NCI-H510A treated with DMSO at 0.1 percent for 48 hours (cell line): ENCODE data around the gene ZNF346.
"Not testable (repeated sequence)": the region's sequence is repeated elsewhere in the genome, so short reads cannot be mapped to it uniquely, and the experiment has no call there.

Source experiments
- DNase-seq: peaks from one replicate; lab custom pipeline; 2025; lab: John Stamatoyannopoulos, UW

Gene ZNF346

GRCh38 chr5:177010153-177010552 is 12.3 kb upstream of the ZNF346 start:
- DNase-seq = no peak

- DNase-seq = no peak
Observed at GRCh38 chr5:177015156-177015555, 7.3 kb upstream of the ZNF346 start.

GRCh38 chr5:177018341-177018740 is 4.2 kb upstream of the ZNF346 start:
- DNase-seq = no peak

- DNase-seq = no peak
Observed at GRCh38 chr5:177020033-177020432, 2.5 kb upstream of the ZNF346 start.

- no peak for DNase-seq
Observed at GRCh38 chr5:177023303-177023664, 788 bp downstream of the ZNF346 start.

- DNase-seq = no peak
Observed at GRCh38 chr5:177024559-177024958, 2.1 kb downstream of the ZNF346 start.

- DNase-seq = no peak
Observed at GRCh38 chr5:177025101-177025601, 2.7 kb downstream of the ZNF346 start.

GRCh38 chr5:177027665-177028064 is 5.2 kb downstream of the ZNF346 start:
- no peak for DNase-seq

GRCh38 chr5:177029498-177029897 is 7.0 kb downstream of the ZNF346 start:
- DNase-seq = no peak

- DNase-seq = no peak
Observed at GRCh38 chr5:177035976-177036375, 13.5 kb downstream of the ZNF346 start.

- no peak for DNase-seq
Observed at GRCh38 chr5:177036443-177036842, 13.9 kb downstream of the ZNF346 start.

GRCh38 chr5:177036921-177037320 is 14.4 kb downstream of the ZNF346 start:
- no peak for DNase-seq

- DNase-seq = no peak
Observed at GRCh38 chr5:177040814-177041420, 18.4 kb downstream of the ZNF346 start.

- DNase-seq = no peak
Observed at GRCh38 chr5:177041936-177042335, 19.4 kb downstream of the ZNF346 start.

- DNase-seq = no peak
Observed at GRCh38 chr5:177043114-177043513, 20.6 kb downstream of the ZNF346 start.

GRCh38 chr5:177043958-177044357 is 21.5 kb downstream of the ZNF346 start:
- DNase-seq = no peak

GRCh38 chr5:177044641-177045040 is 22.1 kb downstream of the ZNF346 start:
- DNase-seq = no peak

- DNase-seq = no peak
Observed at GRCh38 chr5:177045631-177046030, 23.1 kb downstream of the ZNF346 start.

- DNase-seq = not testable (repeated sequence)
Observed at GRCh38 chr5:177048531-177048930, 26.0 kb downstream of the ZNF346 start.

GRCh38 chr5:177049285-177049684 is 26.8 kb downstream of the ZNF346 start:
- DNase-seq = no peak

GRCh38 chr5:177064500-177065277 is 42.2 kb downstream of the ZNF346 start:
- no peak for DNase-seq

GRCh38 chr5:177065491-177065890 is 43.0 kb downstream of the ZNF346 start:
- DNase-seq = no peak

- no peak for DNase-seq
Observed at GRCh38 chr5:177066224-177066623, 43.7 kb downstream of the ZNF346 start.

GRCh38 chr5:177067503-177067902 is 45.0 kb downstream of the ZNF346 start:
- DNase-seq = no peak
